SK-N-SH (cell line): Measurements from ENCODE around the gene CDC45. TPM values are rescaled to one million over a fixed set of nuclear protein-coding genes. Genes with fewer than 3 reads are reported as not detected.

ENCODE experiments used
- CTCF ChIA-PET: fragments of 300-600, 350-600 bp; formaldehyde crosslinking; extraction: SDS; loops from one replicate; lab custom pipeline; 2021; lab: Yijun Ruan, JAX
- POLR2A ChIA-PET: fragments of 350-600 bp; sonication (Branson Sonifier 250); formaldehyde crosslinking; extraction: SDS; loops from one replicate; lab custom pipeline; 2020; ENCODE audit warnings: antibody characterized with exemption, inconsistent platforms; lab: Yijun Ruan, JAX
- DNase-seq: peaks from one replicate; pipeline ENCODE4 v3.0.0; 2012
- H2AFZ ChIP-seq: fragments of 200-600 bp; sonication (generic); 2 replicates; pipeline ENCODE4 v1.8.1; 2016; ENCODE audit warnings: antibody characterized with exemption, mild to moderate bottlenecking, low read depth
- H3F3A ChIP-seq: fragments of 200-600 bp; sonication (generic); replicated peaks from 2 replicates; pipeline ENCODE3; 2016; ENCODE audit warnings: antibody characterized with exemption, mild to moderate bottlenecking; ENCODE audit not compliant: insufficient read depth
- H3K27ac ChIP-seq, 2 experiments: fragments of 200-500 bp in 1 of 2; fragments of 200-600 bp in 1 of 2; sonication (Bioruptor generic) in 1 of 2; sonication (generic), shearing (Covaris generic) in 1 of 2; 2 replicates each; pipeline versions ENCODE4 v1.5.1 to v1.6.1; 2014 to 2016; ENCODE audit warnings: low read depth in 2 of 2, inconsistent platforms in 1 of 2, low read length in 1 of 2, mild to moderate bottlenecking in 1 of 2, mixed read lengths in 1 of 2
- H3K27me3 ChIP-seq: fragments of 200-600 bp; sonication (generic), shearing (Covaris generic); 2 replicates; pipeline ENCODE4 v1.6.1; 2016; ENCODE audit warnings: mixed run types; ENCODE audit not compliant: insufficient read depth
- H3K36me3 ChIP-seq, 2 experiments: fragments of 200-500 bp in 1 of 2; fragments of 200-600 bp in 1 of 2; sonication (Bioruptor generic) in 1 of 2; sonication (generic) in 1 of 2; replicated peaks in 1 of 2; 2 replicates each; pipeline versions ENCODE3 to v1.5.1; 2014 to 2016; ENCODE audit warnings: low read length in 1 of 2, mild to moderate bottlenecking in 1 of 2; ENCODE audit not compliant: insufficient read depth in 2 of 2, control insufficient read depth in 1 of 2
- H3K4me1 ChIP-seq, 2 experiments: fragments of 200-500 bp in 1 of 2; fragments of 200-600 bp in 1 of 2; sonication (Bioruptor generic) in 1 of 2; sonication (generic), shearing (Covaris generic) in 1 of 2; 2 replicates each; pipeline versions ENCODE4 v1.5.1 to v1.6.1; 2014 to 2016; ENCODE audit warnings: low read depth in 1 of 2, low read length in 1 of 2, mixed run types in 1 of 2; ENCODE audit not compliant: insufficient read depth in 2 of 2, control insufficient read depth in 1 of 2
- H3K4me2 ChIP-seq: fragments of 200-600 bp; sonication (generic), shearing (Covaris generic); 2 replicates; pipeline ENCODE4 v1.6.1; 2017; ENCODE audit warnings: mixed run types
- H3K4me3 ChIP-seq, 2 experiments: fragments of 200-500 bp in 1 of 2; fragments of 200-600 bp in 1 of 2; sonication (Bioruptor generic) in 1 of 2; sonication (generic), shearing (Covaris generic) in 1 of 2; 2 replicates each; pipeline versions ENCODE4 v1.5.1 to v1.8.1; 2014 to 2016; ENCODE audit warnings: low read depth in 2 of 2, inconsistent platforms in 1 of 2, low read length in 1 of 2, mild to moderate bottlenecking in 1 of 2, mixed read lengths in 1 of 2, moderate library complexity in 1 of 2
- H3K79me2 ChIP-seq: fragments of 200-600 bp; sonication (generic); 2 replicates; pipeline ENCODE4 v1.8.1; 2017; ENCODE audit warnings: mild to moderate bottlenecking; ENCODE audit not compliant: insufficient read depth
- H3K9ac ChIP-seq: fragments of 200-600 bp; sonication (generic); 2 replicates; pipeline ENCODE4 v1.6.1; 2017; ENCODE audit warnings: mixed run types
- H3K9me2 ChIP-seq: fragments of 200-600 bp; sonication (generic); 2 replicates; pipeline ENCODE4 v1.6.1; 2017; ENCODE audit warnings: mixed run types
- H3K9me3 ChIP-seq: fragments of 200-600 bp; sonication (generic); 2 replicates; pipeline ENCODE4 v1.6.1; 2017; ENCODE audit warnings: mixed run types, mild to moderate bottlenecking, moderate library complexity
- H4K20me1 ChIP-seq: fragments of 200-600 bp; sonication (generic); 2 replicates; pipeline ENCODE4 v1.6.1; 2017; ENCODE audit warnings: mild to moderate bottlenecking, mixed run types; ENCODE audit not compliant: insufficient read depth
- ELF1 ChIP-seq: IDR thresholded peaks from 2 replicates; pipeline ENCODE4 v1.4.0; 2012
- EZH2phosphoT487 ChIP-seq: fragments of 200-600 bp; sonication (generic); IDR thresholded peaks from 2 replicates; pipeline ENCODE4 v1.6.1; 2017; ENCODE audit warnings: low read depth, mixed run types, mild to moderate bottlenecking, antibody characterized with exemption, moderate library complexity, borderline replicate concordance
- FOSL2 ChIP-seq: IDR thresholded peaks from 2 replicates; pipeline ENCODE4 v1.4.0; 2012; ENCODE audit warnings: low read depth, mild to moderate bottlenecking, moderate library complexity, borderline replicate concordance
- GABPA ChIP-seq: IDR thresholded peaks from 2 replicates; pipeline ENCODE4 v1.4.0; 2012; ENCODE audit warnings: low read depth, mild to moderate bottlenecking
- GATA2 ChIP-seq: sonication (generic); formaldehyde crosslinking; IDR thresholded peaks from 2 replicates; pipeline ENCODE4 v1.5.0; 2020; ENCODE audit warnings: mild to moderate bottlenecking, missing genetic modification reagents
- JUND ChIP-seq: IDR thresholded peaks from 2 replicates; pipeline ENCODE4 v1.4.0; 2012
- MAX ChIP-seq: IDR thresholded peaks from 2 replicates; pipeline ENCODE4 v1.4.0; 2012; ENCODE audit warnings: low read depth
- MEF2A ChIP-seq: IDR thresholded peaks from 2 replicates; pipeline ENCODE4 v1.4.0; 2012; ENCODE audit warnings: low read depth, borderline replicate concordance
- MXI1 ChIP-seq: IDR thresholded peaks from 2 replicates; pipeline ENCODE4 v1.6.1; 2012; ENCODE audit warnings: mild to moderate bottlenecking, low read depth, low read length, improper control_type of control experiment
- NFIC ChIP-seq: IDR thresholded peaks from 2 replicates; pipeline ENCODE4 v1.4.0; 2012; ENCODE audit warnings: borderline replicate concordance
- NRF1 ChIP-seq: IDR thresholded peaks from 2 replicates; pipeline ENCODE4 v1.6.1; 2012; ENCODE audit warnings: low read depth, mild to moderate bottlenecking, low read length
- PBX3 ChIP-seq: IDR thresholded peaks from 2 replicates; pipeline ENCODE4; 2012
- RCOR1 ChIP-seq: fragments of 150-350 bp; IDR thresholded peaks from 2 replicates; pipeline ENCODE4 v1.6.1; 2017; ENCODE audit warnings: antibody characterized with exemption, low read length
- REST ChIP-seq: IDR thresholded peaks from 2 replicates; pipeline ENCODE4 v1.6.1; 2012; ENCODE audit warnings: mild to moderate bottlenecking, low read depth, low read length, moderate library complexity
- RFX5 ChIP-seq: IDR thresholded peaks from 2 replicates; pipeline ENCODE4 v1.6.1; 2012; ENCODE audit warnings: mild to moderate bottlenecking, improper control_type of control experiment, low read length
- SIN3A ChIP-seq: IDR thresholded peaks from 2 replicates; pipeline ENCODE4 v1.6.1; 2012; ENCODE audit warnings: low read depth, mild to moderate bottlenecking, low read length, moderate library complexity, borderline replicate concordance
- SMC3 ChIP-seq: IDR thresholded peaks from 2 replicates; pipeline ENCODE4 v1.6.1; 2012; ENCODE audit warnings: low read depth, low read length, improper control_type of control experiment
- TAF1 ChIP-seq: IDR thresholded peaks from 2 replicates; pipeline ENCODE4 v1.6.1; 2012; ENCODE audit warnings: low read depth, mild to moderate bottlenecking, low read length, moderate library complexity, borderline replicate concordance
- TCF12 ChIP-seq: IDR thresholded peaks from 2 replicates; pipeline ENCODE4 v1.4.0; 2012
- TEAD4 ChIP-seq: IDR thresholded peaks from 2 replicates; pipeline ENCODE4 v1.4.0; 2012; ENCODE audit warnings: mild to moderate bottlenecking, borderline replicate concordance; ENCODE audit not compliant: insufficient read depth
- YY1 ChIP-seq: IDR thresholded peaks from 2 replicates; pipeline ENCODE4 v1.4.0; 2012; ENCODE audit warnings: low read depth, mild to moderate bottlenecking
- WGBS: methylation state at CpG from one replicate; pipeline ENCODE4 v1.1.6; 2017; ENCODE audit warnings: low lambda C conversion rate; 5-methylcytosine and 5-hydroxymethylcytosine counted together
- polyA plus RNA-seq, 3 experiments: library from polyadenylated mRNA; depleted of rRNA; stranded (reverse); fragments of >200 nt; gene quantifications; 2 replicates each; pipeline ENCODE4 v1.2.3, GENCODE V29; 2012

Gene CDC45
- polyA plus RNA-seq, 1 of the 3 experiments (the other 2 are of a cell fraction): 23.6 TPM

- Histone ChIP-seq H3K4me1 (peaks cover 0 to 19% of the 10 kb centered on the region in 2 experiments; a peak in 1 of 4 replicates), H4K20me1 (0 out of 2 replicates have a peak, but pooled peaks cover 11% of the 10 kb centered on the region), H3K9me3 (no peaks in the 10 kb centered on the region), H3K36me3 (peaks cover 11 to 46% of the 10 kb centered on the region in 2 experiments), H3K27me3 (no peaks in the 10 kb centered on the region), H3K9me2 (no peaks in the 10 kb centered on the region), H3K79me2 (peaks cover 57% of the 10 kb centered on the region), H3K4me2 (peak overlapping the region; percentile 85), H3K9ac (peak overlapping the region; percentile 90), H3K4me3 (peak overlapping the region; percentile 75 to 87), H3F3A (peaks cover 9% of the 10 kb centered on the region), H2AFZ (peak overlapping the region; percentile 85; the same call in 1 of the 2 replicates), H3K27ac (peak overlapping the region; percentile 41 to 86)
- POLR2A ChIA-PET: interaction anchor here (0.7 to 1.2 kb wide), 3 partner anchors 11 to 42 kb away, joined by 3 to 11 read pairs (median 3); partner anchors contain the start of gene MRPL40
- 26% methylated on average over 21 of the region's 22 CpGs for WGBS
- CTCF ChIA-PET: interaction anchor here (0.9 to 1.7 kb wide), 5 partner anchors 12 to 301 kb away, joined by 3 to 7 read pairs (median 4); no protein-coding TSS in a partner anchor
- no peak for DNase-seq
- TF ChIP-seq RCOR1 (no peak), MEF2A (no peak), YY1 (no peak), GATA2 (CRISPR knock-in tag) (no peak), NRF1 (no peak), NFIC (no peak), FOSL2 (no peak), ELF1 (no peak), TCF12 (no peak)
These were observed 33.0 kb upstream of the CDC45 start for GRCh38 chr22:19446603-19447329.

GRCh38 chr22:19447330-19448075, 32.2 kb upstream of the CDC45 start, which contains the start of gene C22orf39:
Gene C22orf39, minus strand, starts transcription at chr22:19447711. Its CDS starts 23 bp downstream, at chr22:19447688.
- POLR2A ChIA-PET: interaction anchor here (0.7 to 1.2 kb wide), 3 partner anchors 12 to 42 kb away, joined by 3 to 11 read pairs (median 3); partner anchors contain the start of gene MRPL40
- peak within 1 kb of the TSS; percentile 90 for H3K9ac ChIP-seq
- H3K4me1 ChIP-seq: peaks cover 0 to 19% of the 10 kb centered on the region in 2 experiments; a peak in 1 of 4 replicates
- no peaks in the 10 kb centered on the region for H3K27me3 ChIP-seq
- peaks cover 14 to 52% of the 10 kb centered on the region in 2 experiments for H3K36me3 ChIP-seq
- H3K4me3 ChIP-seq: peak within 1 kb of the TSS; percentile 75 to 87
- peaks cover 49% of the 10 kb centered on the region for H3K79me2 ChIP-seq
- peak within 1 kb of the TSS; percentile 85 for H2AFZ ChIP-seq
- peak within 1 kb of the TSS; percentile 85 for H3K4me2 ChIP-seq
- H3K27ac ChIP-seq: peak within 1 kb of the TSS; percentile 41 to 90
- 0 out of 2 replicates have a peak, but pooled peaks cover 11% of the 10 kb centered on the region for H4K20me1 ChIP-seq
- peaks cover 9% of the 10 kb centered on the region for H3F3A ChIP-seq
- DNase-seq: peak; percentile 98
- CTCF ChIA-PET: interaction anchor here (0.7 to 1.7 kb wide), 5 partner anchors 13 to 302 kb away, joined by 4 to 7 read pairs (median 5); no protein-coding TSS in a partner anchor
- H3K9me2 ChIP-seq: no peaks in the 10 kb centered on the region
- no peaks in the 10 kb centered on the region for H3K9me3 ChIP-seq
- 0% methylated on average over 23 of the region's 92 CpGs for WGBS
- TF ChIP-seq PBX3 (peak; percentile 100), TAF1 (peak; percentile 78), SIN3A (peak; percentile 25; the same call in 1 of the 2 replicates), SMC3 (no peak), TEAD4 (no peak), GABPA (peak; percentile 53), MXI1 (peak; percentile 64), REST (no peak), MAX (0 out of 2 replicates have a peak, but pooled peaks have one; percentile 27), MEF2A (no peak), TCF12 (no peak), YY1 (peak; percentile 87), EZH2phosphoT487 (no peak), RFX5 (0 out of 2 replicates have a peak, but pooled peaks have one; percentile 63), JUND (no peak)
